Activated CD4-positive, alpha-beta T cell treated with anti-CD3 and anti-CD28 coated beads, Interleukin-2, amount 50 U/mL, for 1 hour (primary cell): ENCODE results near the gene CDAN1.

Source experiments
- DNase-seq: peaks from one replicate; pipeline ENCODE4 v3.0.0-alpha.2; 2020

Gene CDAN1

DNA sequence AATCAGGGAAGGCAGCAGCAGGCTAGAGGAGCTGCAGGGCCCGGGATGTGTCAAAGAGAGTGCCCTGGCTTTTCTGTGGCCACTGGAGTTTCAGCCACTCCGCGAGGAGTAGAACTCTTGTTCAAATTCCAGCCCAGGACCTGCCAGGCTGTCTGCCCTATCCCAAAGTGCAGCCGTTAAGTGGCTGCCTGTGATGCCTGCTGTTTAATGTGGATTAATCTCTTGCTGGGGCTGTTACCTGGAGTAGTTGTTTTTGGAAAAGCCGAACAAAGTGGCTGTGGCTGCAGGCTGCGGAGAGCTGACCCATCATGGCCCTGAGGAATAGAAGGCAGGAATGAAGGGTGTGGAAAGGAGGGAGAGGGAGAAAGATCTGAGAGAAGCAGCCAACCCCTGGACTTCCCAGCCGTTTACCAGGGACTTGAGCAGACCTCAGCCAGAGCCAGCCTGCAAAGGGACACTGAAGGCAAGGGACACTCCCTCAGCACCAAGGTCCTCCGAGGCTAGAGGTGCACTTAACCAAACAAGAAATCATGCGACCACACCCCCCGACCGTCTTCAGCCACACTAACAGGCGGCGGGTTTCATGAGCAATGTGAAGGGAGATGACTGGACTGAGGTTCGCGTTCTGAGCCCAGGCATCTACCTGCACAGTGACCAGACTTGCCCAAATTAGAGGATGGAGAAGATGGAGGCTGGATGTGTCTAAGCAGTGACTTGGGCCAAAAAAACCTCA is 4.7 kb downstream of the CDAN1 start:
- no peak for DNase-seq

DNA sequence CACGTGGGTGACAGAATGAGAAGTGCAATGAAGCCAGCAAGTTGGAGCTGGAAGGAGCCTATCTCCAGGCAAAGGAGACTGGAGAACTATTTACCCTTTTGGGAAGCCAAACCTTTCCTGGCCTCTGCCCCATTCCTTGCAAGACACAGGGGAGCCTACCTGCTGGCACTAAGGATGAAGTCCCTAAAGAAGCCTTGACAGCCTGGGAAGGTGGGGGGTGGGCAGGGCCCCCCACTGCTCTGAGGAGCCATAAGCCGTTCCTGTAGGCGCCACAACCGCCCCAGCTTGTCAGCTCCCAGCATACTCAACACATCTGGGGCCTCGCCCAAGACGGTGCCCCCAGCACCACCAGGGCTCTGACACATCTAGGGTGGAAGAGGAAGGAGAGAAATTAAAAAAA is 5.5 kb downstream of the CDAN1 start:
- no peak for DNase-seq

GRCh38 chr15:42730536-42730935 is 6.4 kb downstream of the CDAN1 start:
- no peak for DNase-seq

- DNase-seq: no peak
Measured at GRCh38 chr15:42730135-42730534, 6.8 kb downstream of the CDAN1 start.

- DNase-seq: no peak
Measured at GRCh38 chr15:42729409-42729808, 7.5 kb downstream of the CDAN1 start.

- no peak for DNase-seq
Measured at GRCh38 chr15:42728972-42729371, 8.0 kb downstream of the CDAN1 start.

DNA sequence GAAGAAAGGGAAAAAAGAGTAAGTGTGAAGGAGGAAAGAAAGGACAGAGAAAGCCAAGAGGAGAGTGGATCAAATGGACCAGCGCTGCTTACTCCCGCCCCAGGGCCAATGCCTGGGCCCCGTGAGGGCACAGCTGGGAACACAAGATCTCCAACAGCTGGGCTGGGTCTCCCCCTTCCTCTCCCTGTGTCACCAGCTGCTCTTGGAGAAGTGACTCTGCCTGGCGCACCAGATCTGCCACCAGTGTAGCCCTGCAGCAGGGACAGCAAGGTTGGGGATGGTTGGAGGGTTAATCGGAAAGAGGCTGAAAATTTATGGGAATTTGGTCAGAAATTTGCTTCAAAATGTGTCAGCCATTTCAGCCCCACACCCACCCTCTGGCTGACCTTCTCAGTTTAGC is 8.4 kb downstream of the CDAN1 start:
- no peak for DNase-seq

GRCh38 chr15:42727750-42728381 is 9.1 kb downstream of the CDAN1 start:
- DNase-seq: no peak

DNA sequence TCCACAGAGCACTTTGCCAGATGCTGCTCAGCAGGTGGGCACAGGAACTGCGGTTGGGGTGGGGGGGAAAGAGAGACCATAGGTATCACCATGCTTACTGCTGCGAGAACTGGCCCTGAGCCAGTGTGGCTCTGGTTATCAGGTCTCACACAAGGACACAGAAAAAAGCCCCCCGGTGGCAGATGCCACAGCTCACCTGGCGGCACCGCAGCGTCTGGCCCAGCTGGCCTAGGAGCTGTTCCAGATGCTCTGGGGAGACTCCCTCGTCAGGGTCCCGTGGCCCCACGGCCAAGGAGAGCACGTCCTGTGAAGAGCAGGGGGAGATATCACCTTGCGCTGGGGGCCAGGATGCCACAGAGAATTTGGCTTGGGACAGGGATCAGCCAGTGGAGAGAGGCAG is 10.8 kb downstream of the CDAN1 start:
- DNase-seq: no peak

- DNase-seq: no peak
Measured at GRCh38 chr15:42725331-42725903, 11.5 kb downstream of the CDAN1 start.

- DNase-seq: no peak
Measured at GRCh38 chr15:42724276-42724675, 12.7 kb downstream of the CDAN1 start.

GRCh38 chr15:42723068-42723467 is 13.9 kb downstream of the CDAN1 start:
- DNase-seq: no peak

- DNase-seq: no peak
Measured at GRCh38 chr15:42721916-42722315, 15.0 kb downstream of the CDAN1 start.

GRCh38 chr15:42721016-42721415 is 15.9 kb downstream of the CDAN1 start:
- DNase-seq: no peak

GRCh38 chr15:42720071-42720470 is 16.9 kb downstream of the CDAN1 start:
- DNase-seq: no peak

DNA sequence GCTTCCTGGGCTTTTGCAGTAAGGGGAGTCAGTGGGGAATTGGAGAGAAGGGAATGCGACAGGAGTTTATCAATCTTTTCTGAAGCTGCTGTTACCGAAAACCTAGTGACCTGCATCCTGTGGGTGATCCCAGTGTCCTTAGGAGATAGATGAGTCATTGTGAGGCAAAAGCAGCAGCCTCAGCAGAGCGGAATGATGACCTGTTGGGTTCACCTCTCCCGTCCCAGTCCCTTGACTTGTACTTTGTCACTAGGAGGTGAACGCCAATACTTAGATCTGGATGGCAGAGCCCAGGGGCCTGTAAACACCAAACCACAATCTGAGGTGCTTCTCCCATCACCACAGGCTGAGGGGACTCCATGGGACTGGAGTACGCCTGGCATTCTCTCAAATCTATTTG is 17.9 kb downstream of the CDAN1 start:
- no peak for DNase-seq

DNA sequence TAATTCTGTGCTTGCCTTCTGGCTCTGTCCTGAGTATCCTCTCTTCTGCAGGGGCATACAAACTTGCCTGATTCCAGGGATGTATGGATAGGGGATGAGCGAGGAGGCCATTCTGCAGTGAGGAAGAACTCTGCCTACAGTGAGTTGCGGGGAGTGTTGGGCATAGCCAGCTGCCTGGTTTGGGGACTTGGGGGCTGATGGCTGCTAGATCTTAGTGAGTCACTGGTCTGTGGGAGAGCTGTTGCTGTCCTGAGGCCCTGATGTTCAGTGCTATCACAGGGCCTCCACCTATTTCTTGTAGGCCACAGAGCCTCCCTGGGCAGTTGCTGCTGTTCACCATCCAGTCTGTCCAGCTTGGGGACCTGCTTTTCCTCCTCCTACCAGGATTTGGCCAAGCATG is 20.3 kb downstream of the CDAN1 start:
- DNase-seq: no peak

DNA sequence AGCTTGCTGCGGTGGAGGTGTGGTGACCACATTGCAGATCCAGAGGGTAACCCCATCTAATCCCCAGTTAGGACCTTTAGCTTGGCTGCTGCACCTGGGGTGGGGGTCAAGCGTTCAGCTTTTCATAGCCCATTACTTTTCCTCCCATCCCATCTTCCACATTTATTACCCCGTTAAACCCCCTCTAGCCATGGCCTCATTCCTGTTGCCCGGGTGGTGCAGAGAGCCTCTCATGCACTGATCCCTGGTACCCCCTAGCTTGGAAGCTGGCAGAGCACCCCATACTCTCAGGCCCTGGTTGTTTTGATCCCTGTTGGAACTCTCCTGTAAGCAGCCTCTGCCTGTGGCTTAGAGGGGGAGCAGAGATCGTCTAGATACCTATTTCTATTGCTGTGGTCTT is 20.8 kb downstream of the CDAN1 start:
- no peak for DNase-seq

GRCh38 chr15:42712584-42712983 is 24.3 kb downstream of the CDAN1 start:
- DNase-seq: no peak

DNA sequence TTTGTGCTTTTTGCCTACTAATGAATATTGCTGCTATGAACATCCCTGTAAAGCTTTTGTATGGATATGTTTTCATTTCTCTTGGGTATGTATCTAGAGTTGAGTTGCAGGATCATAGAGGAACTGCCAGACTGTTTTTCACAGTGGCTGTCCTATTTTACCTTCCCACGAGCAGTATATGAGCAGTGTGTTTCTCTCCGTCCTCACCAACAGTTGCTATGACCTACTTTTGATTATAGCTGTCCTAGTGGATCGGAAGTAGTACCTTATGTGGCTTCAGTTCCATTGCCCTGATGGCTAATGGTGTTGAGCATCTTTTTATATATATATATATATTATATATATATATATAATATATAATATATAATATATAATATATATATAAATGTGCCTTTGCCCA is 25.2 kb downstream of the CDAN1 start:
- no peak for DNase-seq

GRCh38 chr15:42710662-42711061 is 26.3 kb downstream of the CDAN1 start:
- no peak for DNase-seq

DNA sequence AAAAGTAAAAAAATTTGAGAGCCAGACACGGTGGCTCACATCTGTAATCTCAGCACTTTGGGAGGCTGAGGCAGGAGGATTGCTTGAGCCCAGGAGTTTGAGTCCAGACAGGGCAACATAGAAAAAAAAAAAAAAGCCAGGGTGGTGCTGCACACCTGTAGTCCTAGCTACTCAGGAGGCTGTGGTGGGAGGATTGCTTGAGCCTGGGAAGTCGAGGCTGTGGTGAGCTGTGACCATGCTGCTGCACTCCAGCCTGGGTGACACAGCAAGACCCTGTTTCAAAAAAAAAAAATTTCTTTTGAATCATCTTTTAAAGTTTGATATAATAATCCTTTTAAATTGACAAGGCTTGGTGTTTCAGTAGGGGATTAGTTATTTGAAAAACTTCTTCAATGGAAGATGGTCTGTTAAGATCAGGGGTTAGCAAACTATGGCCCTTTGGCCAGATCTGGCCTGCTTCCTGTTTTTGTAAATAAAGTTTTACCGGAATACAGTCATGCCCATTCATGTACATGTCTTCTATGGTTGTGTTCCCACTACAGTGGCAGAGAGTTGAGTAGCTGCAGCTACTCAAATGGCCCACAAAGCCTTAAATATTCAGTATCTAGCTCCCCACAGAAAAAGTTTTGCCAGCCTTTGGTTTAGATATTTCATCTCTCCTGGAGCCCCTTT is 28.9 kb downstream of the CDAN1 start:
- DNase-seq: no peak

DNA sequence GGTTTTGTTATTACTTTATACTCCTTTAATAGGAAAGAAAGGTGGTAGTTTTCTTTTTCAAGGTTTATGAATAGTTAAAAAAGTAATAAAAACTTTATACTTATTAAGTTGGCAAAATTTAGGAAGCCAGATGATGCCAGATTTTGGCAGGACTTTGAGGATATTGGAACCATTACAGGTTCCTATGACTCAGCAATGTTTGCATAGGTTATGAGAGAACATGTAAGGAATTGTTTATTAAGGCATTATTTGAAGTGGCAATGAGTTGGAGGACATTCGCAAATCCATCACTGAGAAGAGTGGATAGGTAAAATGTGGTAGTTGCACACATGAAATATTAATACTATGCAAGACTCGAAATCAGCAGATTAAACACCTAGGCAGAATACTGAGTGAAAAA is 29.9 kb downstream of the CDAN1 start:
- DNase-seq: no peak

DNA sequence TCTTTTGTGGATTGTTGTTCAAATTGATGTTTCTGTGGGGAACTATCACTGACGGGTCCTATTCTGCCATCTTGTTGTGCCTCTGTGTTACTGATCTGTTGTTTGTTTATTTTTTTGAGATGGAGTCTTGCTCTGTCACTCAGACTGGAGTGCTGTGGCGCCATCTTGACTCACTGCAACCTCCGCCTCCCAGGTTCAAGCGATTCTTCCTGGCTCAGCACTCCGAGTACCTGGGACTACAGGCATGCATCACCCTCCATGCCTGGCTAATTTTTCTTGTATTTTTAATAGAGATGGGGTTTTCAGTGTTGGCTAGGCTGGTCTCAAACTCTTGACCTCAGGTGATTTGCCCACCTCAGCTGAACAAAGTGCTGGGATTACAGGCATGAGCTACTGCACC is 31.6 kb downstream of the CDAN1 start:
- no peak for DNase-seq
